DMS79 (cell line): ENCODE results near the gene MUSTN1.

ENCODE experiments used
- DNase-seq: peaks from one replicate; lab custom pipeline; 2025; lab: John Stamatoyannopoulos, UW

The MUSTN1 gene

GRCh38 chr3:52831500-52832301 lies 3.1 kb downstream of the MUSTN1 start:
- no peak for DNase-seq

- DNase-seq: no peak
Observed at GRCh38 chr3:52830535-52831258, 4.1 kb downstream of the MUSTN1 start, which contains the start of gene ITIH4. TSS of gene ITIH4 (minus strand) at chr3:52830672. CDS start at chr3:52830642, 30 bp downstream.

- no peak for DNase-seq
Observed at GRCh38 chr3:52829906-52830463, 4.8 kb downstream of the MUSTN1 start.

GRCh38 chr3:52829482-52829881 lies 5.3 kb downstream of the MUSTN1 start:
- no peak for DNase-seq

- DNase-seq: no peak
Observed at GRCh38 chr3:52827866-52828376, 6.9 kb downstream of the MUSTN1 start.

- DNase-seq: no peak
Observed at GRCh38 chr3:52827441-52827840, 7.4 kb downstream of the MUSTN1 start.

GRCh38 chr3:52824037-52824436 lies 10.8 kb downstream of the MUSTN1 start:
- DNase-seq: no peak

GRCh38 chr3:52822363-52822762 lies 12.5 kb downstream of the MUSTN1 start:
- no peak for DNase-seq

GRCh38 chr3:52820736-52821135 lies 14.1 kb downstream of the MUSTN1 start:
- DNase-seq: no peak

GRCh38 chr3:52819936-52820335 lies 14.9 kb downstream of the MUSTN1 start:
- no peak for DNase-seq

- DNase-seq: no peak
Observed at GRCh38 chr3:52817860-52818259, 17.0 kb downstream of the MUSTN1 start.

- DNase-seq: no peak
Observed at GRCh38 chr3:52817221-52817620, 17.6 kb downstream of the MUSTN1 start.

- no peak for DNase-seq
Observed at GRCh38 chr3:52816654-52817053, 18.2 kb downstream of the MUSTN1 start.

GRCh38 chr3:52816199-52816598 lies 18.6 kb downstream of the MUSTN1 start:
- DNase-seq: no peak

- DNase-seq: no peak
Observed at GRCh38 chr3:52813810-52814209, 21.0 kb downstream of the MUSTN1 start.

GRCh38 chr3:52811452-52812011 lies 23.3 kb downstream of the MUSTN1 start:
- no peak for DNase-seq

GRCh38 chr3:52810923-52811322 lies 23.9 kb downstream of the MUSTN1 start:
- DNase-seq: no peak

GRCh38 chr3:52809662-52810377 lies 25.0 kb downstream of the MUSTN1 start:
- no peak for DNase-seq

GRCh38 chr3:52809149-52809548 lies 25.7 kb downstream of the MUSTN1 start:
- no peak for DNase-seq

- DNase-seq: no peak
Observed at GRCh38 chr3:52805270-52806039, 29.4 kb downstream of the MUSTN1 start.

GRCh38 chr3:52801839-52802238 lies 33.0 kb downstream of the MUSTN1 start:
- no peak for DNase-seq
